Caco-2 (cell line): ENCODE results near the gene TENM4. TPM values are rescaled to one million over a fixed set of nuclear protein-coding genes. Genes with fewer than 3 reads are reported as not detected.

Experiments used
- BruUV-seq: library from RNA; stranded (reverse); fragments of 400-500 nt; replicated peaks from 2 replicates; lab custom pipeline; 2021; lab: Mats Ljungman, UMichigan
- CTCF ChIA-PET: fragments of 300-600 bp; sonication (Branson Sonifier 250); formaldehyde crosslinking; loops from one replicate; lab custom pipeline; 2022; ENCODE audit warnings: antibody characterized with exemption; lab: Charles Lee
- POLR2A ChIA-PET: fragments of 300-600 bp; sonication (Branson Sonifier 250); formaldehyde crosslinking; loops from one replicate; lab custom pipeline; 2022; ENCODE audit warnings: antibody characterized with exemption; lab: Charles Lee
- DNase-seq, 2 experiments: peaks; one replicate each; pipeline versions ENCODE4 v3.0.0 to v3.0.0-alpha.2; 2020 to 2022
- H3K27me3 ChIP-seq: replicated peaks from 2 replicates; pipeline ENCODE4 v1.6.0; 2011; ENCODE audit warnings: low read length; ENCODE audit not compliant: control insufficient read depth, insufficient read depth
- H3K36me3 ChIP-seq: 2 replicates; pipeline ENCODE4 v1.5.1; 2011; ENCODE audit warnings: low read length; ENCODE audit not compliant: control insufficient read depth, insufficient read depth
- H3K4me1 ChIP-seq: fragments of 250-450 bp; sonication (Bioruptor Pico); 2 replicates; pipeline ENCODE4 v1.5.1; 2020; ENCODE audit warnings: mild to moderate bottlenecking
- H3K4me3 ChIP-seq: 2 replicates; pipeline ENCODE4 v1.5.1; 2011; ENCODE audit warnings: low read depth, mild to moderate bottlenecking, control low read depth, low read length
- H3K9me3 ChIP-seq: fragments of 250-450 bp; sonication (Bioruptor Pico); 2 replicates; pipeline ENCODE4 v1.5.1; 2020; ENCODE audit warnings: mild to moderate bottlenecking, moderate library complexity
- H3K27ac Mint-ChIP-seq: one replicate; pipeline ENCODE4 v1.8.0; 2022; ENCODE audit warnings: mixed read lengths; ENCODE audit not compliant: unreplicated experiment
- H3K27me3 Mint-ChIP-seq: one replicate; pipeline ENCODE4 v1.8.0; 2022; ENCODE audit warnings: mixed read lengths; ENCODE audit not compliant: insufficient read depth, unreplicated experiment
- H3K36me3 Mint-ChIP-seq: one replicate; pipeline ENCODE4 v1.8.0; 2022; ENCODE audit warnings: mild to moderate bottlenecking, mixed read lengths; ENCODE audit not compliant: insufficient read depth, unreplicated experiment
- H3K4me1 Mint-ChIP-seq: one replicate; pipeline ENCODE4 v1.8.0; 2022; ENCODE audit warnings: low read depth, mixed read lengths; ENCODE audit not compliant: unreplicated experiment
- H3K4me3 Mint-ChIP-seq: one replicate; pipeline ENCODE4 v1.8.0; 2022; ENCODE audit warnings: mild to moderate bottlenecking, moderate library complexity, mixed read lengths; ENCODE audit not compliant: unreplicated experiment
- H3K9me3 Mint-ChIP-seq: one replicate; pipeline ENCODE4 v1.8.0; 2022; ENCODE audit warnings: mixed read lengths; ENCODE audit not compliant: unreplicated experiment
- intact Hi-C: fragments of 100-400 bp; cut with micrococcal nuclease; formaldehyde crosslinking; loops from one replicate; pipeline ENCODE4 v1.10.0; 2022; ENCODE audit not compliant: unreplicated experiment
- total RNA-seq: library from RNA; stranded (reverse); gene quantifications from 2 replicates; pipeline ENCODE4 v1.2.3, GENCODE V29; 2022
- TF ChIP-seq, protein P1 (sequence below), 2 experiments: fragments of 200-600 bp in 1 of 2; IDR thresholded peaks; 1 replicate in 1 of 2; 2 replicates in 1 of 2; pipeline versions ENCODE4 v1.5.1 to v1.8.0; 2011 to 2022; ENCODE audit warnings: antibody characterized with exemption in 1 of 2, control low read depth in 1 of 2, inconsistent platforms in 1 of 2, low read depth in 1 of 2, low read length in 1 of 2, mild to moderate bottlenecking in 1 of 2, moderate library complexity in 1 of 2; ENCODE audit not compliant: insufficient read depth in 1 of 2, severe bottlenecking in 1 of 2, unreplicated experiment in 1 of 2

TENM4 gene
- total RNA-seq, 1 experiment from 2014 or later: 1.1 TPM

DNA sequence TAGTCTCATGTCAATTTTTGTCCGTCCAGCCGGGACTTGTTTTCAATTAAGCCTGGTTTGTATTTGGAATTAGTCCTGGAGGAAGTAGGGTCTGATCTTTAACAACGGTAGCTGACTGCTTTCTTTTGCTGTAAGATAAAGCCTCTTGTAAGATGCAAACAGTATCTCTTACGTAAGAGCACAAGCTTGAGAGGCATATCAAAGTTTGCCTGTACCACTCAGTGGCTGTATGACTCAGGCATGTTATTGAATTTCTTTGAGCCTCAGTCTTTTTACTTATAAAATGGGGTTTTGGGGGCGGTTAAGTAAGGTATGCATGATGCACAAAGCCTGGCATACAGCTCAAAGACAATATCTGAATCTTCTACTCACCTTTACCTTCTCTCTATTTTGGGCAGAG, 667.8 kb downstream of the TENM4 start:
- TF ChIP-seq, protein P1, sequence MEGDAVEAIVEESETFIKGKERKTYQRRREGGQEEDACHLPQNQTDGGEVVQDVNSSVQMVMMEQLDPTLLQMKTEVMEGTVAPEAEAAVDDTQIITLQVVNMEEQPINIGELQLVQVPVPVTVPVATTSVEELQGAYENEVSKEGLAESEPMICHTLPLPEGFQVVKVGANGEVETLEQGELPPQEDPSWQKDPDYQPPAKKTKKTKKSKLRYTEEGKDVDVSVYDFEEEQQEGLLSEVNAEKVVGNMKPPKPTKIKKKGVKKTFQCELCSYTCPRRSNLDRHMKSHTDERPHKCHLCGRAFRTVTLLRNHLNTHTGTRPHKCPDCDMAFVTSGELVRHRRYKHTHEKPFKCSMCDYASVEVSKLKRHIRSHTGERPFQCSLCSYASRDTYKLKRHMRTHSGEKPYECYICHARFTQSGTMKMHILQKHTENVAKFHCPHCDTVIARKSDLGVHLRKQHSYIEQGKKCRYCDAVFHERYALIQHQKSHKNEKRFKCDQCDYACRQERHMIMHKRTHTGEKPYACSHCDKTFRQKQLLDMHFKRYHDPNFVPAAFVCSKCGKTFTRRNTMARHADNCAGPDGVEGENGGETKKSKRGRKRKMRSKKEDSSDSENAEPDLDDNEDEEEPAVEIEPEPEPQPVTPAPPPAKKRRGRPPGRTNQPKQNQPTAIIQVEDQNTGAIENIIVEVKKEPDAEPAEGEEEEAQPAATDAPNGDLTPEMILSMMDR (IDR thresholded peaks at IDR 0.05; ENCODE audit: insufficient read depth in 1 of 2, low read depth in 1 of 2, low read length in 1 of 2, severe bottlenecking in 1 of 2, unreplicated experiment in 1 of 2): no peak
- no TSS peak for BruUV-seq
- Mint-ChIP-seq H3K27ac (no peak overlapping the region), H3K36me3 (no peaks in the 10 kb centered on the region), H3K4me1 (no peaks in the 10 kb centered on the region), H3K9me3 (peaks cover 12% of the 10 kb centered on the region), H3K27me3 (no peaks in the 10 kb centered on the region), H3K4me3 (no peak overlapping the region)
- CTCF ChIA-PET: no interaction called here
- no peaks in the 10 kb centered on the region for H3K4me1 ChIP-seq
- intact Hi-C loops: no loop called here
- no peak for DNase-seq
- POLR2A ChIA-PET: no interaction called here
- no peak overlapping the region for H3K4me3 ChIP-seq
- H3K27me3 ChIP-seq: no peaks in the 10 kb centered on the region
- no peaks in the 10 kb centered on the region for H3K36me3 ChIP-seq
- no peaks in the 10 kb centered on the region for H3K9me3 ChIP-seq

DNA sequence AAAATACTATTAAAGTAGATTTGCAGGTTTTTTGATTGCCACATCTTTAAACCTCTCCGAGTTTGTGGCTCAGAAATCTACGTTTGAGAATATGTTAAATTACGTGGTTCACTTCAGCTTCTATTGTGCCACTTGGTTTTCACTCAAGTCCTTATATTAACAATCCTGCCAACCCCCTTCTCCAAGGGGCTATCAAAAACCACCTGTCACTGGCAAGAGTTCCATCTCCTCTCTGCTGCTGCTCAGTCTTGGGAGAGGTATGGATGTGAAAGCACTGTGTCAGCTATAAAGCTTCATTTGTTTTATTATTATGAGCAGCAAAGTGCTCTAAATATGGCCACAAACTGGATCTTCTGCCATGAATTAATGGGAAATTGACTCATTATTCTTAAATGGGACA, 668.6 kb downstream of the TENM4 start:
- Mint-ChIP-seq H3K4me1 (no peaks in the 10 kb centered on the region), H3K27ac (no peak overlapping the region), H3K36me3 (no peaks in the 10 kb centered on the region), H3K9me3 (peaks cover 12% of the 10 kb centered on the region), H3K4me3 (no peak overlapping the region), H3K27me3 (no peaks in the 10 kb centered on the region)
- TF ChIP-seq, protein P1 (IDR thresholded peaks at IDR 0.05; ENCODE audit: insufficient read depth in 1 of 2, low read depth in 1 of 2, low read length in 1 of 2, severe bottlenecking in 1 of 2, unreplicated experiment in 1 of 2): no peak
- BruUV-seq: no TSS peak
- intact Hi-C loops: no loop called here
- H3K27me3 ChIP-seq: no peaks in the 10 kb centered on the region
- H3K36me3 ChIP-seq: no peaks in the 10 kb centered on the region
- no peak overlapping the region for H3K4me3 ChIP-seq
- no peaks in the 10 kb centered on the region; the same call in 1 of the 2 replicates for H3K4me1 ChIP-seq
- CTCF ChIA-PET: interaction anchor here (1.2 kb wide), 1 partner anchor 57 kb away, joined by 4 read pairs; no protein-coding TSS in a partner anchor
- POLR2A ChIA-PET: no interaction called here
- DNase-seq: no peak
- H3K9me3 ChIP-seq: no peaks in the 10 kb centered on the region

DNA sequence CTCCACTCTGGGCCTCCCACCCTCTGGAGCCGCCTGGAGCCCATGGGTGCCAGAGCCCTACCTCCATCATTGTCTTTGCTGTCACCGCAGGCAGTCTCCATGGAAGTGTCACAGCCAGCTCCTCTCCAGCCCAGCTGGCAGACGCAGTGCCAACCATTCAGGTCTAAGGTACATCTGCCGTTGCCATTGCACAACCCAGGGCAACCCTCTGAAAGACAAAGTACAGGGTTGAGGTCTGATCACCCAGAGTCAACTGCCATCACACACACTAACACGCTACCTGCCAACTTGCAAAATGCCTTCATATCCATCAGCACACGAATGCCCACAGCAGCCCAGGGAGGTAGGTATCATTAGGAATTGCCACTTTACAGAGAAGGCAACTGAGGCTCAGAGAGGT, 669.9 kb downstream of the TENM4 start:
- Histone ChIP-seq H3K36me3 (no peaks in the 10 kb centered on the region), H3K27me3 (no peaks in the 10 kb centered on the region), H3K4me1 (peaks cover 4% of the 10 kb centered on the region), H3K4me3 (no peak overlapping the region), H3K9me3 (no peaks in the 10 kb centered on the region)
- H3K4me3 Mint-ChIP-seq: no peak overlapping the region
- peaks cover 12% of the 10 kb centered on the region for H3K9me3 Mint-ChIP-seq
- intact Hi-C loops: no loop called here
- no peaks in the 10 kb centered on the region for H3K4me1 Mint-ChIP-seq
- H3K27me3 Mint-ChIP-seq: no peaks in the 10 kb centered on the region
- H3K27ac Mint-ChIP-seq: no peak overlapping the region
- ChIA-PET POLR2A (no interaction called here), CTCF (no interaction called here)
- DNase-seq: no peak
- no TSS peak for BruUV-seq
- no peaks in the 10 kb centered on the region for H3K36me3 Mint-ChIP-seq
- TF ChIP-seq, protein P1 (IDR thresholded peaks at IDR 0.05; ENCODE audit: insufficient read depth in 1 of 2, low read depth in 1 of 2, low read length in 1 of 2, severe bottlenecking in 1 of 2, unreplicated experiment in 1 of 2): no peak
